T-helper 9 cell (primary cell): ENCODE results near the gene GJB2.
"Not testable (repeated sequence)": the region's sequence is repeated elsewhere in the genome, so short reads cannot be mapped to it uniquely, and the experiment has no call there.

Experiments
- DNase-seq: peaks from one replicate; pipeline ENCODE4 v3.0.0-alpha.2; 2020

The GJB2 gene

GRCh38 chr13:20165417-20166257 is 27.1 kb downstream of the GJB2 start:
- DNase-seq = no peak

- DNase-seq = no peak
Observed at GRCh38 chr13:20161951-20162300, 30.8 kb downstream of the GJB2 start.

DNA sequence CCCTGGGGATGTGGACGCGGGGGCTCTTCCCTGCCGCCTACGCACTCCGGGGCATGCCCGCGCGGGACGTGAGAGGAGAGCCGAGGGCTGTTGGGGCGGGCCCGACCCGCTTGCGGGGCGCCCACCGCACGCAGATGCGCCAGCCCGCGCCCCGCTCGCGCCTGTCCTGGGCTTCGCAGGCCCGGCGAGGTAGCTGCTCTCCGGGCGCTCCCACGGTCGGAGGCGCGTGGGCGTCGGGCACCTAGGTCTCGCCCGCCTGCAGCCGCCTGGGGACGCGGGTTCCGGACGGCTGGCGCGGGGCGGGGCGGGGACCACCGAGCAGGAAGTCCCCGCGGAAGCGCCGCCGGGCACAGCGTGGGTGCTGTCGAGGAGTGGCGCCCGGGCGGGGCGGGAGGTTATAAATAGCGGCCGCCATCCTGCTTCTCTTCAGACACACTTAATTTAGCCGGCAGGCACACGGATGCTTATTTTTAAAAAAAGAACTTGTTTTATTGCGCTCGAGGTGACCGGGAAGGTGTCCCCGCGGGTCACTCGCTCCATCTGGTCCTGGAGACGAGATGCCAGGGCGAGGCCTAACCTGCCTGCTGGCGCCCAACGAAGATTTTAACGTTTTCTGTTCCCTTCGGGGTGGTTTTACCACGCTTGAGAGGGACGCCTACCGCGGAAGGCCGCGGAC is 31.3 kb downstream of the GJB2 start:
- DNase-seq = peak; percentile 26

DNA sequence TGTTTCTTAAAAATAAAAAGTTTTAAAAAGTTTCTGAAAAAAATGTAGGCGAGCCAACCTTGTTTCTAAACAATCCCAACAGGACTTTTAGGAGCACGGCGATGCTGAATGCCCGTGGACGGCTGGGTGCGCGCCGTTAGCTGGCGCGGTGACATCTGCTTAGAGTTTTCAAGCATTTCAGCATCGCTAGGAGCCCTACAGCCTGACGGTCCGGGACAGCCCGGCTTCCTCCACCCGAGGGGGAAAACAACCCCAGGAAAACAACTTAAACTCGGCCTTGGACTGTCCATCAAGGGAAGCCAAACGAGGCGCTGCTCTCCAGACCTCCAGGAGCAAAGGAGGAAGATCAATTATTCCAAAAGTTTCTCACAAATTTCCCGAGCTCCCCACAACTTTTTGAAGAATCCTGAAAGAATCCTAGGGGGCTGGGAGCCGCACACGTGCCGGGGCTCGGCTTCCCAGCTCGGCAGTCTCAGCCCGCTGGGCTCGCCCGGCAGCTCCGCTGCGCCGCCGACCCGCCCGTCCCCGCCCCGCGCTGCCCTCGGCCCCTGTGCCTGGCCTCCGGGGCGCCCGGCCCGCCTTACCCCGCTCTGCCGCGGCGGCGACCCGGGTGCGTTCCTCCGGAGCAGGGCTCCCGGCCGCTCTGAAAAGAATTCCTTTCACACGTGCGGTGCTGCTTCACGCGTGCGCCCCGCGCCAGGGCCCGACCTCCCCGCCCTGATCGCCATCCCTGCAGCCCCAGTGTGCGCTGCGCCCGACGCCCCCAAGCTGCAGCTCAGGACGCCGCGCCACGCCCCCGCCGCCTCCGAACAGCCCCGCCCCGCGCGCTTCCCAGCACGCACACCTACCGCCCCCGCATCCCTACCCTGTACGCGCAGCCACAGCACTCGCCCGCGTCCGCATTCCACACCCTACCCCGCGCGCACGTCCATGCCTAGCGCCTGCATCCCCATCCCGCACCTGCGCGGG is 32.1 kb downstream of the GJB2 start, which contains the start of gene GJA3:
Gene GJA3 (minus strand): TSS at position 747 of the 969 bp plus-strand sequence. CDS start 17,764 bp downstream, outside the sequence.
- peak; percentile 33 for DNase-seq

GRCh38 chr13:20159646-20160305 is 33.0 kb downstream of the GJB2 start:
- no peak for DNase-seq

DNA sequence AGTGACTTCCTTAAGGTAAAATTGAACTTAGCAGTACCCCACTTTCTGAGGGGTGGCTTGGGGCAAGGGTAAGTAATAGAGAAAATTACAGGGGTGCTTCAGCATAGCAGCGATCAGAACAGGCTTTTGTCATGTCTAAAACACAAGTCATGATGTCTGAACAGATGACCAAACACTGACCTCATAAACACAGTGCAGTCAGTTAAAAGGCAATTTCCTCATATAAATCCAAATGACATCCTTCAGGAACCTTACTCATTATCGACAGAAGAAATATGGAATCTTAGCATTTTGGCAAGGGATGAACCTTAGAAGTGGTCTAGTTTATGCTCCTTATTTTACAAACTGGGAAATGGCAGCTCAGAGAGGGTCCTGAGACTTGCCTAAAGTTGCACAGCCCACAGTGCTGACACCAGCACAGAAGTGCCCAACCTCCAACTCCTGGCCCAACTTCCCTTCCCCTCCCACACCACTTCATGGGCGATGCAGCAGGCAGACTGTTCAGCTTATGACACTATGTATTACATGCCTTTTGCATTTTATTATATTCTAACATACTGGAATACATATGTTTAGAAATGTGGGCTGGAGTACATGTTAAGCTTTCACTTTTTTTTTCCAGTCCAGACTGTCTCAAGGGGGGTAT is 35.5 kb downstream of the GJB2 start:
- no peak for DNase-seq

- no peak for DNase-seq
Observed at GRCh38 chr13:20156702-20157101, 36.0 kb downstream of the GJB2 start.

DNA sequence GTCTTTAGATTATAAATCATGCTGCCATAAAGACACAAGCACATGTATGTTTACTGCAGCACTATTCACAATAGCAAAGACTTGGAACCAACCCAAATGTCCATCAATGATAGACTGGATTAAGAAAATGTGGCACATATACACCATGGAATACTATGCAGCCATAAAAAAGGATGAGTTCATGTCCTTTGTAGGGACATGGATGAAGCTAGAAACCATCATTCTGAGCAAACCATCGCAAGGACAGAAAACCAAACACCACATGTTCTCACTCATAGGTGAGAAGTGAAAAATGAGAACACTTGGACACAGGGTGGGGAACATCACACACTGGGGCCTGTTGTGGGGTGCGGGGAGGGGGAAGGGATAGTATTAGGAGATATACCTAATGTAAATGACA is 39.4 kb downstream of the GJB2 start:
- DNase-seq = not testable (repeated sequence)

DNA sequence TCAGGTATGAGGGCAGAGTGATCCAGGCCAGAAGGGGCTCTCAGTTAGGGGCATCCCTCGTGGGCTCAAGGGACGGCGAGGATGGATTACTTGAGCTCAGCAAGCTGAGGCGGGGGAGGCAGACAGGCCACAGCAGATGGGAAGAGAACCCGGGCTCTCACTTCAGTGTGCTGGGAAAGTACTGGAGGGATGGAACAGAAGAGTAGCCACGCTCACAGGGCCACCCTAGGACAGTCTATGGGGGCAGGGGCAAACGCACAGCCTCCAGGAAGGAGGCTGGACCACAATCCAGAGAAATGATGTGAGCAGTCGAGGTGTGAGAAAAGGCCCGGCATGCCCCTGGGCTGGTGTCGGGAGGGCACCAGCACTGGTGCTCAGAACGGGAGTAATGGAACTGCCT is 41.1 kb downstream of the GJB2 start:
- DNase-seq = no peak

DNA sequence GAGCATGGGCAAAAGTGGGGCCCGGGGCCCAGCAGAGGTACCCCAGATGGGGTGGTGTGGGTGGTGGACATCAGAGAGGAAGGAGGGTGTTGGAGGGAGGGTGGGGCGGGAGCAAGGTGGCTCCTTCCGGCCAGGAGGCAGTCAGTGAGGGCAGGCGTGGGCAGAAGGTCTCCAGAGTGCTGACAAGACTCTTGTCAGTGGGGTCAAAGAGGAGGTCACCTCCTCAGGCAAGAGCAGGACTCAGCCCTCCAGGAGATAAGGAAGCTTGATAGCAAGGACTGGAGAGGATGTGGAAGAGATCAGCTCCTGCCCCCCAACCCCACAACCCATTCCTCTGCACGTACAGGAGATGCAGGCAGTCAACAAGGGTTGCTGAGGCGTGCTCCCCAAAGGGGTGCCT is 41.7 kb downstream of the GJB2 start:
- DNase-seq = no peak

- DNase-seq = no peak
Observed at GRCh38 chr13:20150561-20150960, 42.2 kb downstream of the GJB2 start.

DNA sequence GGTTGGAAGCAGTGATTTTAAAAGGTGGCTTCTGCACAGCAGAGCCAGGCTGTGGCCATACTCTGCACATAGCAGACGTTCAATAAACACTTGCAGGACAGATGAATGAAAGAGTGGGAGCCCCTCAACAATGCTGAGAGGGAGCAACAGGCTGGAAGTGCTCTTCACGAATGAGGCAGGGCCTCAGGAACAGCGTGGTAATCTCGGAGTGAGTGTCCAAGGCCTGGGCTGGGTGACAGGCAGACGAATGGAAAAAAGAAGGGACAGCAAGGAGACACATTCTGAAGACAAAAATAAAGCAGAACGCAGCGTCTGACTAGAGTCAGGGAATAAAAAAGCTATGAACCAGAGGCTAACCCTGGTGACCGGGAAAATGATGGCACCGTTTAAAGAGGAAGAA is 43.0 kb downstream of the GJB2 start:
- no peak for DNase-seq

- DNase-seq = no peak
Observed at GRCh38 chr13:20148501-20149183, 44.1 kb downstream of the GJB2 start.

- no peak for DNase-seq
Observed at GRCh38 chr13:20146381-20146780, 46.4 kb downstream of the GJB2 start.

- DNase-seq = no peak
Observed at GRCh38 chr13:20145521-20145920, 47.2 kb downstream of the GJB2 start.

- no peak for DNase-seq
Observed at GRCh38 chr13:20144141-20144850, 48.4 kb downstream of the GJB2 start.

DNA sequence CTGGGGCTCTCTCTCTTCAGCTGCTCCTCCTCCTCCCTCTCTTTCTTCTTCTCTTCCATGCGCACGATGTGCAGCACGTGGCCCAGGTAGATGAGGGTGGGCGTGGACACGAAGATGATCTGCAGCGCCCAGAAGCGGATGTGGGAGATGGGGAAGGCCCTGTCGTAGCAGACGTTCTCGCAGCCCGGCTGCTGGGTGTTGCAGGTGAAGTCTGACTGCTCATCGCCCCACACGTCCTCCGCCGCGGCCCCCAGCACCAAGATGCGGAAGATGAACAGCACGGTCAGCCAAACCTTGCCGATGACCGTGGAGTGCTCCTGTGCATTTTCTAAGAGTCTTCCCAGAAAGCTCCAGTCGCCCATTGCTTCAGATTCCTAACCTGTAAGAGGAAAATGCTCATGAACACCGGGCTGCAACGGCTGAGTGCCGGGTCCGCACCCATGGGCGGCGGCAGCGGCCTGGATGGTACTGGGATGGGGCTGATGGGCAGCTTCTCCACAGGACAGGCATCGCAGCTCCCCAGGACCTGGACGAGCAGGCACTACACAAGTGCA is 49.7 kb downstream of the GJB2 start:
- no peak for DNase-seq

- no peak for DNase-seq
Observed at GRCh38 chr13:20142023-20142926, 50.5 kb downstream of the GJB2 start.
